K562 (cell line): ENCODE data around the gene NALCN.

Experiments used
- GTF2E2 ChIP-seq: fragments of 200-800 bp; sonication (Bioruptor generic); IDR thresholded peaks from 2 replicates; pipeline ENCODE4 v1.6.1; 2016; ENCODE audit warnings: missing genetic modification characterization, missing compliant biosample characterization
- SNIP1 ChIP-seq: fragments of 450-650 bp; IDR thresholded peaks from 2 replicates; pipeline ENCODE4 v1.7.1; 2017; ENCODE audit warnings: low read depth, mild to moderate bottlenecking
- TF ChIP-seq, protein P1 (sequence below), 2 experiments: IDR thresholded peaks; 2 replicates each; pipeline ENCODE4 v1.6.1; 2012; ENCODE audit warnings: improper control_type of control experiment in 2 of 2, low read depth in 2 of 2, low read length in 2 of 2, borderline replicate concordance in 1 of 2
- TF ChIP-seq, protein P2 (sequence below), 3 experiments: IDR thresholded peaks in 2 of 3; conservative IDR thresholded peaks in 1 of 3; 2 replicates each; pipeline ENCODE4 v1.5.1; 2011 to 2012; ENCODE audit warnings: low read length in 3 of 3, mild to moderate bottlenecking in 3 of 3, control low read depth in 2 of 3, improper control_type of control experiment in 1 of 3, inconsistent platforms in 1 of 3, low read depth in 1 of 3, mixed read lengths in 1 of 3, moderate library complexity in 1 of 3; ENCODE audit not compliant: insufficient read depth in 2 of 3
- TF ChIP-seq, protein P3 (sequence below): sonication (generic); formaldehyde crosslinking; IDR thresholded peaks from 2 replicates; pipeline ENCODE4 v1.8.0; 2023; ENCODE audit warnings: mild to moderate bottlenecking, missing genetic modification reagents

DNA sequence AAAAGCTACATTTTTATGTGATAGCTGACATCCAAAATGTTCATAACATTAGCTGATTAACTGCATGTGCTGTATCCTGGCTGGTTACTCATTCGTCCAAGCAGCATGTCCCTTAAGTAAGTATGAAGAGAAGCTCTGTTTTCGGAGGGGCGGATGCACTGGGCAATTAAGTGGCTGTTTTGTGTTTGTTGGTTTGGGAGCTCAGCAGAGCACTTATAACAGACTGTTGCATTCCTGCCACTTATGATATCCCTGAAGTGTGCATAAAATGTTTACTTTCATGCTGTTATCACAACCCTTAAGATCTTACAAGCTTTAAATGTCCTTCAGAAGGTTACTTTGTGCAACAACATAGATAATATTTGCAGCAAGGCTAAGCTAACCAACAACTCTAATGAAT, 264.1 kb downstream of the NALCN start:
- TF ChIP-seq, protein P1, sequence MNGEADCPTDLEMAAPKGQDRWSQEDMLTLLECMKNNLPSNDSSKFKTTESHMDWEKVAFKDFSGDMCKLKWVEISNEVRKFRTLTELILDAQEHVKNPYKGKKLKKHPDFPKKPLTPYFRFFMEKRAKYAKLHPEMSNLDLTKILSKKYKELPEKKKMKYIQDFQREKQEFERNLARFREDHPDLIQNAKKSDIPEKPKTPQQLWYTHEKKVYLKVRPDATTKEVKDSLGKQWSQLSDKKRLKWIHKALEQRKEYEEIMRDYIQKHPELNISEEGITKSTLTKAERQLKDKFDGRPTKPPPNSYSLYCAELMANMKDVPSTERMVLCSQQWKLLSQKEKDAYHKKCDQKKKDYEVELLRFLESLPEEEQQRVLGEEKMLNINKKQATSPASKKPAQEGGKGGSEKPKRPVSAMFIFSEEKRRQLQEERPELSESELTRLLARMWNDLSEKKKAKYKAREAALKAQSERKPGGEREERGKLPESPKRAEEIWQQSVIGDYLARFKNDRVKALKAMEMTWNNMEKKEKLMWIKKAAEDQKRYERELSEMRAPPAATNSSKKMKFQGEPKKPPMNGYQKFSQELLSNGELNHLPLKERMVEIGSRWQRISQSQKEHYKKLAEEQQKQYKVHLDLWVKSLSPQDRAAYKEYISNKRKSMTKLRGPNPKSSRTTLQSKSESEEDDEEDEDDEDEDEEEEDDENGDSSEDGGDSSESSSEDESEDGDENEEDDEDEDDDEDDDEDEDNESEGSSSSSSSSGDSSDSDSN (IDR thresholded peaks at IDR 0.05; ENCODE audit: borderline replicate concordance in 1 of 2, low read depth in 2 of 2, low read length in 2 of 2): no peak
- TF ChIP-seq, protein P2, sequence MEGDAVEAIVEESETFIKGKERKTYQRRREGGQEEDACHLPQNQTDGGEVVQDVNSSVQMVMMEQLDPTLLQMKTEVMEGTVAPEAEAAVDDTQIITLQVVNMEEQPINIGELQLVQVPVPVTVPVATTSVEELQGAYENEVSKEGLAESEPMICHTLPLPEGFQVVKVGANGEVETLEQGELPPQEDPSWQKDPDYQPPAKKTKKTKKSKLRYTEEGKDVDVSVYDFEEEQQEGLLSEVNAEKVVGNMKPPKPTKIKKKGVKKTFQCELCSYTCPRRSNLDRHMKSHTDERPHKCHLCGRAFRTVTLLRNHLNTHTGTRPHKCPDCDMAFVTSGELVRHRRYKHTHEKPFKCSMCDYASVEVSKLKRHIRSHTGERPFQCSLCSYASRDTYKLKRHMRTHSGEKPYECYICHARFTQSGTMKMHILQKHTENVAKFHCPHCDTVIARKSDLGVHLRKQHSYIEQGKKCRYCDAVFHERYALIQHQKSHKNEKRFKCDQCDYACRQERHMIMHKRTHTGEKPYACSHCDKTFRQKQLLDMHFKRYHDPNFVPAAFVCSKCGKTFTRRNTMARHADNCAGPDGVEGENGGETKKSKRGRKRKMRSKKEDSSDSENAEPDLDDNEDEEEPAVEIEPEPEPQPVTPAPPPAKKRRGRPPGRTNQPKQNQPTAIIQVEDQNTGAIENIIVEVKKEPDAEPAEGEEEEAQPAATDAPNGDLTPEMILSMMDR (IDR thresholded peaks at IDR 0.05 in 2 of 3, conservative IDR thresholded peaks at IDR 0.05 in 1 of 3; ENCODE audit: insufficient read depth in 2 of 3, low read depth in 1 of 3, low read length in 3 of 3): no peak
- TF ChIP-seq, protein P3, sequence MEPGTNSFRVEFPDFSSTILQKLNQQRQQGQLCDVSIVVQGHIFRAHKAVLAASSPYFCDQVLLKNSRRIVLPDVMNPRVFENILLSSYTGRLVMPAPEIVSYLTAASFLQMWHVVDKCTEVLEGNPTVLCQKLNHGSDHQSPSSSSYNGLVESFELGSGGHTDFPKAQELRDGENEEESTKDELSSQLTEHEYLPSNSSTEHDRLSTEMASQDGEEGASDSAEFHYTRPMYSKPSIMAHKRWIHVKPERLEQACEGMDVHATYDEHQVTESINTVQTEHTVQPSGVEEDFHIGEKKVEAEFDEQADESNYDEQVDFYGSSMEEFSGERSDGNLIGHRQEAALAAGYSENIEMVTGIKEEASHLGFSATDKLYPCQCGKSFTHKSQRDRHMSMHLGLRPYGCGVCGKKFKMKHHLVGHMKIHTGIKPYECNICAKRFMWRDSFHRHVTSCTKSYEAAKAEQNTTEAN (CRISPR knock-in tag): no peak
- TF ChIP-seq GTF2E2 (tag) (no peak), SNIP1 (no peak)
